NCI-H2196 treated with DMSO at 0.1 percent for 48 hours (cell line): ENCODE data around the gene STAT4.

Experiments used
- DNase-seq: peaks from one replicate; lab custom pipeline; 2025; ENCODE audit not compliant: unreplicated experiment; lab: John Stamatoyannopoulos, UW

STAT4 gene

GRCh38 chr2:191150600-191151330 lies at the start of gene STAT4:
STAT4 (minus strand) TSS chr2:191150994; CDS start chr2:191148203, 2,791 bp downstream.
- no peak for DNase-seq

- DNase-seq, result no peak
These were observed 49.2 kb upstream of the STAT4 start for GRCh38 chr2:191199929-191200512.

GRCh38 chr2:191198271-191198670 lies 47.5 kb upstream of the STAT4 start:
- DNase-seq, result no peak

- no peak for DNase-seq
These were observed 46.3 kb upstream of the STAT4 start for GRCh38 chr2:191197096-191197495.

- DNase-seq, result no peak
These were observed 44.2 kb upstream of the STAT4 start for GRCh38 chr2:191195021-191195420.

GRCh38 chr2:191190861-191191552 lies 40.2 kb upstream of the STAT4 start:
- no peak for DNase-seq

GRCh38 chr2:191190435-191190834 lies 39.6 kb upstream of the STAT4 start:
- no peak for DNase-seq

GRCh38 chr2:191189112-191189635 lies 38.4 kb upstream of the STAT4 start:
- no peak for DNase-seq

- DNase-seq, result no peak
These were observed 37.8 kb upstream of the STAT4 start for GRCh38 chr2:191188550-191189093.

GRCh38 chr2:191187105-191187829 lies 36.5 kb upstream of the STAT4 start:
- DNase-seq, result no peak

GRCh38 chr2:191184457-191184856 lies 33.7 kb upstream of the STAT4 start:
- DNase-seq, result no peak

GRCh38 chr2:191183516-191183915 lies 32.7 kb upstream of the STAT4 start:
- no peak for DNase-seq

- no peak for DNase-seq
These were observed 32.3 kb upstream of the STAT4 start for GRCh38 chr2:191183081-191183480.

- DNase-seq, result no peak
These were observed 29.9 kb upstream of the STAT4 start for GRCh38 chr2:191180713-191181112.

GRCh38 chr2:191180276-191180675 lies 29.5 kb upstream of the STAT4 start:
- DNase-seq, result no peak

GRCh38 chr2:191178806-191179514 lies 28.2 kb upstream of the STAT4 start:
- no peak for DNase-seq

- DNase-seq, result no peak
These were observed 27.2 kb upstream of the STAT4 start for GRCh38 chr2:191177751-191178736.

GRCh38 chr2:191176801-191177438 lies 26.1 kb upstream of the STAT4 start:
- DNase-seq, result no peak

GRCh38 chr2:191176305-191176704 lies 25.5 kb upstream of the STAT4 start:
- no peak for DNase-seq
